Measurements from ENCODE around the gene NXT1. TPM values are rescaled to one million over a fixed set of nuclear protein-coding genes. Genes with fewer than 3 reads are reported as not detected.

Gene NXT1
- total and polyA plus RNA-seq, 10 of the 15 experiments (the other 5 are each of a cell fraction or from before 2014, with no cell fraction given): 10.2 to 66.7 (median 44.0) TPM

DNA sequence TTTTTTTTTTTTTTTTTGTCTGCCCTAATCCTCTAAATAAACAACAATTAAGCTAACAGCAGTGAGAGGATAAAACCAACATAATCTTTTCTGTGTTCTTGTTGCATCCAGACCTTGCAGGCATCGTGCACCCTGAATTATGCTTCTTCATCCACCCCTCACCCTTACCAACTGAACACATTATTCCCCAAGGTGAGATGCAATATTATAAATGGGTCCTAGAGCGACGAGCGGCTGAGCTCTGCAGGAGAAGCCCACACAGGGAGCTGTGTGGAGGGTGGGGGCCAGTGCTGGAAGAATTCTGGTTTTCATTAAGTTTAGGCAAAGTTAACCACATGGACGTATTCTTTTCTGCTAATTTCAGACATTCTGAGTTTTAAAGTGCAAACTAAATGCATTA lies 32.2 kb upstream of the NXT1 start:
- TF ChIP-seq CHD4 (IDR thresholded peaks at IDR 0.05) (no peak), RAD51 (IDR thresholded peaks at IDR 0.05) (no peak), MTA2 (IDR thresholded peaks at IDR 0.05; ENCODE audit: low read depth) (no peak), STAT3 (IDR thresholded peaks at IDR 0.05; ENCODE audit: low read depth, low read length) (no peak), ZNF384 (IDR thresholded peaks at IDR 0.05; ENCODE audit: borderline replicate concordance, low read depth, low read length) (no peak), NRF1 (conservative IDR thresholded peaks at IDR 0.05; ENCODE audit: low read depth, low read length) (no peak), EP300 (IDR thresholded peaks at IDR 0.05; ENCODE audit: borderline replicate concordance in 1 of 2, control insufficient read depth in 1 of 2, low read depth in 2 of 2, low read length in 2 of 2) (no peak), POLR2A (IDR thresholded peaks at IDR 0.05; ENCODE audit: low read depth, low read length) (no peak)
- TF ChIP-seq, protein P1, sequence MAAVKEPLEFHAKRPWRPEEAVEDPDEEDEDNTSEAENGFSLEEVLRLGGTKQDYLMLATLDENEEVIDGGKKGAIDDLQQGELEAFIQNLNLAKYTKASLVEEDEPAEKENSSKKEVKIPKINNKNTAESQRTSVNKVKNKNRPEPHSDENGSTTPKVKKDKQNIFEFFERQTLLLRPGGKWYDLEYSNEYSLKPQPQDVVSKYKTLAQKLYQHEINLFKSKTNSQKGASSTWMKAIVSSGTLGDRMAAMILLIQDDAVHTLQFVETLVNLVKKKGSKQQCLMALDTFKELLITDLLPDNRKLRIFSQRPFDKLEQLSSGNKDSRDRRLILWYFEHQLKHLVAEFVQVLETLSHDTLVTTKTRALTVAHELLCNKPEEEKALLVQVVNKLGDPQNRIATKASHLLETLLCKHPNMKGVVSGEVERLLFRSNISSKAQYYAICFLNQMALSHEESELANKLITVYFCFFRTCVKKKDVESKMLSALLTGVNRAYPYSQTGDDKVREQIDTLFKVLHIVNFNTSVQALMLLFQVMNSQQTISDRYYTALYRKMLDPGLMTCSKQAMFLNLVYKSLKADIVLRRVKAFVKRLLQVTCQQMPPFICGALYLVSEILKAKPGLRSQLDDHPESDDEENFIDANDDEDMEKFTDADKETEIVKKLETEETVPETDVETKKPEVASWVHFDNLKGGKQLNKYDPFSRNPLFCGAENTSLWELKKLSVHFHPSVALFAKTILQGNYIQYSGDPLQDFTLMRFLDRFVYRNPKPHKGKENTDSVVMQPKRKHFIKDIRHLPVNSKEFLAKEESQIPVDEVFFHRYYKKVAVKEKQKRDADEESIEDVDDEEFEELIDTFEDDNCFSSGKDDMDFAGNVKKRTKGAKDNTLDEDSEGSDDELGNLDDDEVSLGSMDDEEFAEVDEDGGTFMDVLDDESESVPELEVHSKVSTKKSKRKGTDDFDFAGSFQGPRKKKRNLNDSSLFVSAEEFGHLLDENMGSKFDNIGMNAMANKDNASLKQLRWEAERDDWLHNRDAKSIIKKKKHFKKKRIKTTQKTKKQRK (IDR thresholded peaks at IDR 0.05; ENCODE audit: low read depth, low read length): no peak
- TF ChIP-seq, protein P2, sequence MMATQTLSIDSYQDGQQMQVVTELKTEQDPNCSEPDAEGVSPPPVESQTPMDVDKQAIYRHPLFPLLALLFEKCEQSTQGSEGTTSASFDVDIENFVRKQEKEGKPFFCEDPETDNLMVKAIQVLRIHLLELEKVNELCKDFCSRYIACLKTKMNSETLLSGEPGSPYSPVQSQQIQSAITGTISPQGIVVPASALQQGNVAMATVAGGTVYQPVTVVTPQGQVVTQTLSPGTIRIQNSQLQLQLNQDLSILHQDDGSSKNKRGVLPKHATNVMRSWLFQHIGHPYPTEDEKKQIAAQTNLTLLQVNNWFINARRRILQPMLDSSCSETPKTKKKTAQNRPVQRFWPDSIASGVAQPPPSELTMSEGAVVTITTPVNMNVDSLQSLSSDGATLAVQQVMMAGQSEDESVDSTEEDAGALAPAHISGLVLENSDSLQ (IDR thresholded peaks at IDR 0.05): no peak
- TF ChIP-seq, protein P3, sequence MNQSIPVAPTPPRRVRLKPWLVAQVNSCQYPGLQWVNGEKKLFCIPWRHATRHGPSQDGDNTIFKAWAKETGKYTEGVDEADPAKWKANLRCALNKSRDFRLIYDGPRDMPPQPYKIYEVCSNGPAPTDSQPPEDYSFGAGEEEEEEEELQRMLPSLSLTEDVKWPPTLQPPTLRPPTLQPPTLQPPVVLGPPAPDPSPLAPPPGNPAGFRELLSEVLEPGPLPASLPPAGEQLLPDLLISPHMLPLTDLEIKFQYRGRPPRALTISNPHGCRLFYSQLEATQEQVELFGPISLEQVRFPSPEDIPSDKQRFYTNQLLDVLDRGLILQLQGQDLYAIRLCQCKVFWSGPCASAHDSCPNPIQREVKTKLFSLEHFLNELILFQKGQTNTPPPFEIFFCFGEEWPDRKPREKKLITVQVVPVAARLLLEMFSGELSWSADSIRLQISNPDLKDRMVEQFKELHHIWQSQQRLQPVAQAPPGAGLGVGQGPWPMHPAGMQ (IDR thresholded peaks at IDR 0.05; ENCODE audit: borderline replicate concordance): no peak
- TF ChIP-seq, protein P4, sequence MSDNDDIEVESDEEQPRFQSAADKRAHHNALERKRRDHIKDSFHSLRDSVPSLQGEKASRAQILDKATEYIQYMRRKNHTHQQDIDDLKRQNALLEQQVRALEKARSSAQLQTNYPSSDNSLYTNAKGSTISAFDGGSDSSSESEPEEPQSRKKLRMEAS (IDR thresholded peaks at IDR 0.05; ENCODE audit: low read depth, low read length): no peak
- TF ChIP-seq, protein P5, sequence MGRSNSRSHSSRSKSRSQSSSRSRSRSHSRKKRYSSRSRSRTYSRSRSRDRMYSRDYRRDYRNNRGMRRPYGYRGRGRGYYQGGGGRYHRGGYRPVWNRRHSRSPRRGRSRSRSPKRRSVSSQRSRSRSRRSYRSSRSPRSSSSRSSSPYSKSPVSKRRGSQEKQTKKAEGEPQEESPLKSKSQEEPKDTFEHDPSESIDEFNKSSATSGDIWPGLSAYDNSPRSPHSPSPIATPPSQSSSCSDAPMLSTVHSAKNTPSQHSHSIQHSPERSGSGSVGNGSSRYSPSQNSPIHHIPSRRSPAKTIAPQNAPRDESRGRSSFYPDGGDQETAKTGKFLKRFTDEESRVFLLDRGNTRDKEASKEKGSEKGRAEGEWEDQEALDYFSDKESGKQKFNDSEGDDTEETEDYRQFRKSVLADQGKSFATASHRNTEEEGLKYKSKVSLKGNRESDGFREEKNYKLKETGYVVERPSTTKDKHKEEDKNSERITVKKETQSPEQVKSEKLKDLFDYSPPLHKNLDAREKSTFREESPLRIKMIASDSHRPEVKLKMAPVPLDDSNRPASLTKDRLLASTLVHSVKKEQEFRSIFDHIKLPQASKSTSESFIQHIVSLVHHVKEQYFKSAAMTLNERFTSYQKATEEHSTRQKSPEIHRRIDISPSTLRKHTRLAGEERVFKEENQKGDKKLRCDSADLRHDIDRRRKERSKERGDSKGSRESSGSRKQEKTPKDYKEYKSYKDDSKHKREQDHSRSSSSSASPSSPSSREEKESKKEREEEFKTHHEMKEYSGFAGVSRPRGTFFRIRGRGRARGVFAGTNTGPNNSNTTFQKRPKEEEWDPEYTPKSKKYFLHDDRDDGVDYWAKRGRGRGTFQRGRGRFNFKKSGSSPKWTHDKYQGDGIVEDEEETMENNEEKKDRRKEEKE (IDR thresholded peaks at IDR 0.05): no peak
- H3K79me2 ChIP-seq (ENCODE audit: control insufficient read depth, insufficient read depth, low read length): no peaks in the 10 kb centered on the region
- H2AFZ ChIP-seq (ENCODE audit: control insufficient read depth, low read depth, low read length): no peak overlapping the region
- intact Hi-C loops (cut with micrococcal nuclease; ENCODE audit: unreplicated experiment) (no loop called here), in situ Hi-C loops (cut with MboI) (no loop called here)
- CTCF ChIA-PET: no interaction called here
- FAIRE-seq: no peak
- H3K9ac ChIP-seq (ENCODE audit: control insufficient read depth, insufficient read depth, low read length): no peak overlapping the region
- DNase-seq (ENCODE audit: low read depth, low spot score): no peak
- H3K27me3 ChIP-seq (replicated peaks in 1 of 2; ENCODE audit: control insufficient read depth in 2 of 2, insufficient read depth in 2 of 2, low read length in 1 of 2): 0 out of 4 replicates have a peak, but pooled peaks cover 0 to 2% of the 10 kb centered on the region in 2 experiments
- RAD21 ChIA-PET (ENCODE audit: unreplicated experiment): interaction anchor here (0.7 kb wide), 1 partner anchor 629 kb away, joined by 3 read pairs; no protein-coding TSS in a partner anchor
- H3K4me2 ChIP-seq (ENCODE audit: control insufficient read depth, insufficient read depth): no peak overlapping the region
- ATAC-seq: no peak
- no peak overlapping the region for H3K4me3 ChIP-seq
- BruUV-seq (replicated peaks): no TSS peak
- SMC1A ChIA-PET (ENCODE audit: uncharacterized antibody, unreplicated experiment): no interaction called here
- POLR2A ChIA-PET: no interaction called here
- no peak overlapping the region for H3K27ac ChIP-seq (ENCODE audit: control insufficient read depth, insufficient read depth)
- no peaks in the 10 kb centered on the region for H3K36me3 ChIP-seq (ENCODE audit: control insufficient read depth in 2 of 2, insufficient read depth in 2 of 2, low read length in 1 of 2)
- no peaks in the 10 kb centered on the region for H4K20me1 ChIP-seq (ENCODE audit: control insufficient read depth, insufficient read depth)
- no peaks in the 10 kb centered on the region for H3K9me3 ChIP-seq (replicated peaks; ENCODE audit: control insufficient read depth, insufficient read depth, low read length)
- 43% methylated on average over 5 of the region's 5 CpGs for WGBS (ENCODE audit: insufficient coverage, insufficient replicate concordance, low lambda C conversion rate, missing lambda C conversion rate)
- no peaks in the 10 kb centered on the region for H3K4me1 ChIP-seq (ENCODE audit: control insufficient read depth, insufficient read depth, low read length)

Measured in GM12878 (cell line).